Activated T-cell treated with anti-CD3 and anti-CD28 coated beads for 1 hour (primary cell): ENCODE results near the gene PPP2R5C.
"Not testable (repeated sequence)": the region's sequence is repeated elsewhere in the genome, so short reads cannot be mapped to it uniquely, and the experiment has no call there.

Experiments used
- DNase-seq: peaks from one replicate; pipeline ENCODE4 v3.0.0-alpha.2; 2020; ENCODE audit warnings: low read depth

The PPP2R5C gene

DNA sequence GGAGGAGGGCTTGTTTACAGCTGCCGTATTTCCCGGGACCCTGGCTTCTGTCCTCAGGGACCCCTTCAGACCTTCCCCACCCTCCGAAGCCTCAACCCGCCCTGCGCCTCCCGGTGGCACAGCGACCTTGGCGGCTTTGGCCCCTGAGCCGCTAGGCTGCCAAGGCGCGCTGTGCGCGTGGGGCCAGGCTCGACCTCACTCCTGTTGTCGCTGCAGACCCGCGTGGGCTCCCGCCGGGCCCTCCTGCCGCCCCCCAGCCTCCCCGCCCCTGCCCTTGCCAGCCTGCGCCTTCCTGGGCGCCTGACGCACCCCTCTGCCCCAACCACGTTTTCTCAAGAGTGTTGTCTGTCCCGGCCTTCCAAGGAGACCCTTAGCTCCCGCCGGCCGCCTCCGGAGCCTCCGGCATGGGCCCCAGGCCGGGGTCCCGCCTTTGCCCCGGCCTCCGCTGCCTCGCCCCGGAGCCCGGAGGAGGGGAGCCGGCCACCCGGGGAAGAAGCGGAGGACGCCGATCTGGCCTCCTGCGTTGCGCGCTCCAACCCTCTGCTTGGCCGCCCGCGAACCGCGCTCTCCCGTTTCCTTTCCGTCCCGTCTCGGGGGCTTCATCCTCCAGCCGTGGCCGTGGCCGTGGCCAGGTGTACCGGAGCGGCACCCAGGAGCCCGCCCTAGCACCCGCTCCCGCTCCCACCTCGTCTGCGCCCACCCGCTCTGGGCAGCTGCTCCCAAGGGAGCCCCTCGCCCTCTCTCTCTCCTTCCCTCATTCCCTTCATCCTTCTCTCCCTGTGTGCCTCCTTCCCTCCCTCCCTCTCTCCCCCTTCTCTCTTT lies 19.9 kb downstream of the PPP2R5C start:
- DNase-seq = no peak

DNA sequence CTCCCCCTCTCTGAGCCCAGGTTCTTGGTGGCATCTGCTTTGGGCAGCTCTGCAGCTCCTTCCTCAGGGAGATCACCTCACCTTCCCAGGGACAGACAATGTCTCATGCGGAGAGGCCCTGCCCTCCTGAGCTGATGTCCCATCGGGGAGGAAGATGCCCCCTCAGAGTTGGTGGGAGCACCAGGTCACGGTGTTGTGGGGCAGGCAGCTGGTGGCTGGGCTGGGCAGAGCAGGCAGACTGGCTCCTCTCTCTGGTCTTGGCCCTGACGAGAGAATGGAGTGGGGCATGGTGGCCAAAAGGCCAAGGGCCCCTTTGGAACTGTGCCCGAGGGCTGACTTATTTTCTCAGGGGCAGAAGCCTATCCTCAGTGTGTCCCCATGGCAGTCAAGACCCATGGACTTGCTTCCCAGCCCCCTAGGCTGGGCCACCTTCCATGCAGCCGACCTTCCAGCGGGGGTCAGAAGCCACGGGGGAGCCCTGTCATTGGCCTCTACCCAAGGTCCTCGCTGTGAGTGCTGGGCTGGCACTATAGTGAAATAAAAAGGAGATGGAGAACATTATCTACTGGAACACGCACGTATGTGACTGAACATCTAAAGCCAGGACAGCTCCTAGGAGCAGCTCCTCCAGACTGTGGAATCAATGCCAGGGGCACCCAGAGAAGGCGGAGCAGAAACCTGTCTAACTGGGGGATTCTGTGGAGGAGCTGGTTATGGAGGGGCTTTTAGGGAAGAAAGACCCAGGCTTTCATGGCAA lies 21.9 kb downstream of the PPP2R5C start:
- DNase-seq = no peak

DNA sequence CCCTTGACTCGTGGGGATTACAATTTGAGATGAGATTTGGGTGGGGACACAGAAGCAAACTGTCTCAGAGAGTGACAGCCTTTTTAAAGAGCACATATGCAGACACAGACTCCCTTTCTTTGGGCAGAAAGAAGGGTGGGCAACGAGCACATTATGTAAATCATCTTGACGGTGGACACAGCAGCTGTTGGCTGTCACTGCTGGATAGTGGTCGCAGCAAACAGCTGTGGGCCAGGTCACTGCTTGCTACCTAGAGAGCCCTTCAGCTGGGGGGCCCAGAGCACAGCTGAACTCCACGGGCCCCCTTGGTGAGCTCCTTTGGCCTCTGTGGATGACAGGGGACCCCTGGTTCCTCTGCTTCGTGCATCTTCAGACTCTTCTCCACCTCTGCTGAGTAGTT lies 23.1 kb downstream of the PPP2R5C start:
- no peak for DNase-seq

DNA sequence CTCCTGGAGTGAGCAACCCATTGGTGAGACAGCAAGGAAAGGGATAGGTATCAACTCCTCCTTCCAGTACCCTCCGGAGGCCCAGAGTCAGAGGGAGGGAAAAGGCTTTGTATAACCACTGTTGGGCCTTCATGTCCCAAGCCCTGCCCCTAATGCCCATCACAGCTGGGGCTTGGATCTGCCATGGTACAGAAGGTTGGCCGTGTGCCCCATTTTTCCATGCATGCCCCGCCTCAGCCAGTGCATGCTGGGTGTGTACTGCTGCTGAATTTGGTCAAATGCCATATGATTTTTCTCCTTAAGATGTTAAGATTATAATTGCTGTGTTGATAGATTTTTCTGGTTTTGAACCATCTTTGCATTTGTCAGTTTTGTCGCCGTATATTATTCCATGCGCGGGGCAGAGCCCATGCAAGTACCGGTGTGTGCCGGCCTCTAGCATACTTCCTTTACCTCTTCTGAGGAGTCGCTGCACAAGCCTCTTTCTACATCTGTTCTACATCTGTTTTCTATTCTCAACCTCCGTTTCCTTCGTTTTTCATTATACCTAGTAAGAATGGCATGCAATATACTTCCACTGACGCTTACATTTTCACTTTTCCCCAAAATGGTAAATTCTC lies 26.6 kb downstream of the PPP2R5C start:
- DNase-seq = no peak

DNA sequence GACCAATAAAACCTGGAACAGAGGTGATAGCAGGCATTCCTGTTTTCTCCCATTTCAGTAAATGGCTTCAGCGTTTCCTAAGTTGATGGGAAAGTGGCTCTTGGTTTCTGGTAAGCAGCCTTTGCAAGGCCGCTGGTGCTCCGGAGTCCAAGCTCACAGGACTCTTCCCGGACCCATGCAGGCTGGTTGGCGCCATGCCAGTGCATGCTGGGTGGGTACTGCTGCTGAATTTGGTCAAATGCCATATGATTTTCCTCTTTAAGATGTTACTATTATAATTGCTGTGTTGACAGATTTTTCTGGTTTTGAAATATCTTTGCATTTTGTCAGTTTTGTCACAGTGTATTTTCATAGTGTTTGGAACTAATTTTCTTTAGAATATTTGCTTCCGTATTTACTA lies 27.7 kb downstream of the PPP2R5C start:
- DNase-seq = no peak

DNA sequence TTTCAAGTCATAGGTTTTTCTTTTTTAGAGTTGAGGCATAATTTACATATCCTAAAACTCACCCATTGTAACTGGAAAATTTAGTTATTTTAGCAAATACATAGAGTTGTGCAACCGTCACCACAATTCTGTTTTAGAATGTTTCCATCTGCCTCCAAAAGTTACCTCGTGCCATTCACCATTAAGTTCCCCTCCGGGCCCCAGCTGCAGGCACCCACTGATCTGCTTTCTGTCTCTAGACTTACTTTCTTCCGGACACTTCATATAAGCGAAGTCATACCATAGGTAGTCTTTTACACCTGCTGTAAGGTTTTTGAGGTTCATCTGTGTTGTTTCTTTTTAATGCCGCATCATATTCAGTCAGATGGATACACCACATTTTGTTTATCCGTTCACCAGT lies 28.7 kb downstream of the PPP2R5C start:
- no peak for DNase-seq

DNA sequence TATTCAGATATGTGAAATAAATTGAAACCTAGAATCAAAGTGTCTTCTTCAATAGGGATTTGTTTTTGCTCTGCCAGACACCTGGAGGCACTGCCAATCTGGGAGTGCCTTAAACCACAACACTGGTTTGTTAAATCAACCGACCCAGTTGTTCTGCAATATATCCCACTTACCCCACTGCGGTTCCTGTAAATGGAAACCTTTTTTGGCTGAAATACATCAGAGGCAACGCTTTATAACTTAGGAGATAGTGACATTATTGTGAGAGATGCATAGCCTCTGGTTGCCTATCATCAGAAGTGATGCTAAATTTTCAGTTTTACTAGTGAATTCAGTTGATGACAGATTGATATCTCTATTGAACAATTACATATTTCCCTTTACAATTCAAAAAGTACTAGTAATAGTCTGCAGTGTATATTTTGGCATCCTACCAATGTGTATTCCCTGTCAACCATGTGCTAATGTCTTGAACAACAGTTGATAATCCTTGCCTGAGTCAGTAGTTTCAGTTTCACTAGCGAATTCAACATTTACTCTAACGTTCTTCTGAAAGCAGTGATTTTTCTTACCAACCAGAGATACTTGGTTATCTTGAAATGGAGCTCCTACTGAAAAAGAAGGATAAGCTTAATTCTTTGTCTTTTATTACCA lies 30.5 kb downstream of the PPP2R5C start:
- no peak for DNase-seq

DNA sequence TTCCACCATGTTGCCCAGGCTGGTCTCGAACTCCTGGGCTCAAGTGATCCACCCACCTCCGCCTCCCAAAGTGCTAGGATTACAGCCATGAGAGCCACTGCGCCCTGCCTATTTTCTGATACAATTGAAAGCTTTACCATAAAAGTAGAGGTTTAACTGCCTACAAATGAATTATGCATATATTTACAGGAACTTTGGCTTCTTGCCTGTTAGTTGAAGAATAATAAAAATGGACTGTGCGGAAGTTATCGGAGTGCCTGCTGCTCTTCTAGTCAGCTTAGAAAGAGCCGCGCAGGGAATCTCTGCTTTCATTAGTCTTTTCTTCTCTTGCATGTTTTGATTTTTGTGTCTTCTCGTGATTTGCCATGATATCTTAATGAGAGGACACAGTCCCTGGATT lies 34.5 kb downstream of the PPP2R5C start:
- DNase-seq = no peak

DNA sequence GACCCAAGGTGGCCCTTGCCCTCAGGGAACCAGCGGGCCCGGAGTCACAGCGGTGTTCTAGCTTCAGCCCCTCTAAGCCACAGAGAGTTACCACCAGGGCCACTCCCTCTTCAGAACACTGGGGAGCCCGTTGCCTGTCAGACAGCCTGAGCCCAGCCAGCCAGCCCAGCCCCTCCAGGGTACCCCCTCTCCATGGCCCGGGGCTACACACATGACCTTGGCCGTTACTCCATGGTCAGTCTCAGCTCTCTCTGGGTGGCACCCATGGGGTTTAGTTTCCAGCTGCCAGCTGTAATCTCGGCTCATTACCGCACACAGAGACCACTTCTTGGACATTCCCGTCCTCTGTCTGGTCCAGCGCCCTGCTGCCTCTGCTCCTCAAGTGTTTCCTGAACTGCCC lies 35.0 kb downstream of the PPP2R5C start:
- DNase-seq = no peak

DNA sequence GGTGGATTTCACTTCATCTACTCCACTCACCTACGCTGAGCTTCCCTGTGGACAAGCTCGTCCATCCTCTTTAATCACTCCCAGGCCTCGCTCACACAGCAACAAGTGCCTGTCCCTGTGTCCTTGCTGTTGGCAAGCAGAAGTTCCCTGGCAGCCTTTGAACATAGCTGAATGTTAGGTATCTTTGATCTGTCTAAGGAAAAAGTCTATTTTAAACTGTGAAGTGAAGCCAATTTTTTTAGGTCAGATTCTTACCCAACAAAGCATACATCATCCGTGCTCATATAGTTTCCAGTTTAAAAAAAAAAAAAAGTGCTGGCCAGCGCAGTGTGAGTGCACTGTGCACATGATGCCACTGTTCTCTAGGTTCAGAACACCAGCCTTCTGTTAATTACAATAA lies 36.3 kb downstream of the PPP2R5C start:
- DNase-seq = no peak

DNA sequence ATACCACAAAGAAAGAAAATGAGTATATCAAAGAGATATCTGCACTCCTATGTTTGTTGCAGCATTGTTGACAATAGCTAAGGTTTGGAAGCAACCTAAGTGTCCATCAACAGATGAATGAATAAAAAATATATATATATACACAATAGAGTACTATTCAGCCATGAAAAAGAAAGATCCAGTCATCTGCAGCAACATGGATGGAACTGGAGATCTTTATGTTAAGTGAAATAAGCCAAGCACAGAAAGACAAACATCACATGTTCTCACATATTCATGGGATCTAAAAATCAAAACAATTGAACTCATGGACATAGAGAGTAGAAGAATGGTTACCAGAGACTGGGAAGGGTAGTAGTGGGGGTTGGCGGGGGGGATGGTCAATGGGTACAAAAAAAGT lies 42.9 kb downstream of the PPP2R5C start:
- DNase-seq = not testable (repeated sequence)

DNA sequence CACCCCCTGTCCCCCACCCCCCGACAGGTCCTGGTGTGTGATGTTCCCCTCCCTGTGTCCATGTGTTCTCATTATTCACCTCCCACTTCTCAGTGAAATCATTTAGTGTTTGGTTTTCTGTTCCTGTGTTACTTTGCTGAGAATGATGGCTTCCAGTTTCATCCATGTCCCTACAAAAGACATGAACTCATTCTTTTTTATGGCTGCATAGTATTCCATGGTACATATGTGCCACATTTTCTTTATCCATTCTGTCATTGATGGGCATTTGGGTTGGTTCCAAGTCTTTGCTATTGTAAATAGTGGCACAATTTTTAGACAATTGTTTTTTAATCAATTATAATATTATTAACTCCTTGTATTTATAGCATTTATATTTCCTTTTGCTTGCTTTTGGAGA lies 44.7 kb downstream of the PPP2R5C start:
- not testable (repeated sequence) for DNase-seq

DNA sequence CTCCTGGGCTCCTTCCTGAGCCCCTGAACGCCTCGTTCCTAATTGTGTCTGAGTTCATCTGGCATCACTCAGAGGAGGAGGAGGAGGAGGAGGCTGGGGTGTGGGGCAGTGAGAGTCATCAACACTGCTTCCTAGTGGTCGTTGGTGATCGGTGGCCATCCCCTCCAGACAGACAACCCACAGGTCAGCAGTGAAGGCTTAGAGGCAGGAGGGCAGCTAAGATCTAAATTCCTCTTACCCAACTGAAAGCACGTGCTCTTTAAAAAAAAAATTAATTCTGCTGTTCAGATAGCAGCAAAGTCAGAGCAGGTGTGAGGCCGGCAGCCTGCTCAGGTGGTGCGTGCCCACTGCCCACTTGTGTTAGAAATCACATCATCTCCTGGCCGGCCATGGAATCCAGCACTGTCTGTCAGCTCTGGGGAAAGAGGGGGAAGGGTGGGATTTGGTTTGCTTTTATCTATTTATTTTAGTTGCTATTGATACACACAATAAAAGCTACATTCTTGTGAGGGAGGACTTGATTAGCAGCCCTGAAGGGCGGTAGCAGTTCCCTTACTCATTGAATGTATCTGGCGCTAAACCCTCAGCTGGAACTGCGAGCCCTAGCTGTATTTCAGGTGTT lies 46.6 kb downstream of the PPP2R5C start:
- no peak for DNase-seq

DNA sequence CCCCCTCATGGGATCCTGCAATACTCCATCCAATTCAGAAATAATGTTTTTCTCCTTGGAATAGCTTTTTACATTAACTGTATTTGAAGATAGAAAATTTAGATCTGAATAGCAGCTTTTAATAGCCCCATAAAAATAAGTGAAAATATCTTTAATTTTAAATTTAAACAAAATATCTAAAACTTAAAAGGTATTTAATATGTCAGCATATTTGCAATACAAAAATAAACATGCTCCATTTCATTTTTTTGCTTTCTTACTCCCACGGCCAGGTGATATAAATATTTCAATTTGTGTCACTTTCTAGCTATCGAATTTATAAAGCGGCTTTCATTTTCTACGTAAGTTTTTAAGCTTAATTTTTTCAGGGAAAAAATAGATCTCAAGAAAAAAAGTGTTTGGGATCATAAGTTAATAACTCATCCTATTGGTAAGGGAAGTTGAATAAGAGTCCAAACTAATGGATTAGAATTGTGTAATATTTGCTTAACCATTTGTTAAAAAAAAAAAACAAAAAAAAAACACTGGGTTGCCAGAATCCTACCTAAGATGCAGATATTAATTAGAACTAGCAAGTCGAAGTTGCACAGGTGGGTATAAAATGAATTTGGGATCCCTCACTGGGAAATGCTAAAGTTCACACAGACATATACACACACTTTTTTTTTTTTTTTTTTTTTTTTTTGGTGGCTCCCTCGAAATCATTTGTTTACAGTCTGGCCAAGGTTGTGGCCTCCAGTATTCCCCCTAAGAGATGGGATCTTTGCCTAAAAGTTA lies 47.6 kb downstream of the PPP2R5C start:
- DNase-seq = no peak

DNA sequence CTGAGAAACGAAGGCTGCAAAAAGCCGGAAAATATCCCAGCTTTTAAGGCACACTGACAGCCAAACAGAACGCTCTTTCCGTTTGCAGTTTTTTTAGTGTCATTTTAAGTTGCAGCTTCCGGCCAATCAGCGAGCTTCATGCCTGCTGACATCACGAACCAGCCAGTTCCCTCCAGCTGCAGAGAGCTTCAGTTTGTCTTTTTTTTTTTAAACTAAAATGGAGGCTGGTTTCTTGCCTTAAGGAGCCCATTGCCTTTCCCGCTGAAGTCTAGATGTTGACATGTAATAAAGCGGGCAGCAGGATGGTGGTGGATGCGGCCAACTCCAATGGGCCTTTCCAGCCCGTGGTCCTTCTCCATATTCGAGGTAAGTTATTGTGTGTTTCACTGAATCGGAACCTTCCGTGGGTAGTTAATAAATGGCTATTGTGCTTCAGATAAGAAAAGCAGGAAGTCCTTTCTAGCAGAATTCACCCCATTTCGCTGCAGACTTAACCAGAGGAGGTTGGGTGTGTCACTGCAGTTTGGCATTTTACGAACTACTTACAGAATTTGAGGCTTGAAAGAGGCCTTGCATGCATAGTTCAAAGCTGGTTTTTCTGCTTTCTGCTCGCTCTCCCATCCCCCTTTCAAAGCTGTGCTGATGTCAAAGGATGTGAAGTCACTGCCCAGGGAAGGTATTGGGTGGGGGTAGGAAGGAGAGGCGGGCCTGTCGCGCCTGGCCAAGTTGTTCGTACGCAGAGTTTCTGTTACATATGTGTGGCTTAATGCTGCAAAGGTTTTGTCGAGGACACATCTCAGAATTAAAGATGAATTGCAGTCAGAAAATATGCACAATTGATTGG lies 48.4 kb downstream of the PPP2R5C start:
- peak; percentile 59 for DNase-seq

DNA sequence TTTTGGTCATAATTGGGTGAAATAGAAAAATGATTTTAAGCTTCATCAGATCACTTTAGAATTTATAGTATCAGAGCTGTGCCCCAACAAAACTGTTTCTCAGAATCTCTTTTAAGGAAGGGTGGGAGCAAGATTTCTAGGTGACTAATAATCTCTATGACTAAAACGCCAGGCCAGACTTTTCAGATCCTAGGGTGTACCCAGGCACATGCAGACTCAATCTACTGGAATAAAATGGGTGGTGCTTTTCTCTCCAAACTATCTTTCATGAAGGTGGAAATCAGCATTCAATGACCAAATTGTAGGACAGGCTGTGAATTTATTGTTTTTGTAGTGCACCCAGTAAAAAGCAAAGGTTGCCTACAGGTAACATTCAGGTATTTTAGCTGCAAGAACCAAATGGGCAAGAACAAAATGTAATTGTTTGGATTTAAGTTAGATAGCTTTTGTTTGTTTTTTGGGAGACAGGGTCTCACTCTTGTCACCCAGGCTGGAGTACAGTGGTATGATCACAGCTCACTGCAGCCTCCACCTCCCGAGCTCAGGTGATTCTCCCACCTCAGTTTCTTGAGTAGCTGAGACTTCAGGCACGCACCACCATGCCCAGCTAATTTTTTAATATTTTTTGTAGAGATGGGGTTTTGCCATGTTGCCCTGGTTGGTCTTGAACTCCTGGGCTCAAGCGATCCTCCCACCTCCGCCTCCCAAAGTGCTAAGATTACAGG lies 49.5 kb downstream of the PPP2R5C start:
- DNase-seq = no peak

DNA sequence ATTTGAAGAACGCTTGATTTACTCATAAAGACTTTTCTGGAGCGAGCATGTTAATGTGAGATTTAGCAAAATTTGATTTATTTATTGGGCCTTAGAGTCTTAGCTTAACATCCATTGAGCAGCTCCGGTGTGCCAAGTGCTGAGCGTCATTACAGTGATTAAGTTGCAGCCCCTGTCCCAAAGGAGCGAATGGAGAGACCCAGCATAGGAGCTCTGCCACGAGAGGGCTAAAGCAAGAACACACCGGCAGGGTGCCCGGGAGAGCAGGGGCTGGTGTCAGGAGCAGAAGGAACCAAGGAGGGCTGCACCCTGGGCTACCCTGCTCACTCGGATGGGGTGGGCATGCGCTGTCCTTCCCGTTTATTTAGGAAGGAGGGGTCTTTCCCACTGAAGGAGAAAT lies 50.6 kb downstream of the PPP2R5C start:
- no peak for DNase-seq

DNA sequence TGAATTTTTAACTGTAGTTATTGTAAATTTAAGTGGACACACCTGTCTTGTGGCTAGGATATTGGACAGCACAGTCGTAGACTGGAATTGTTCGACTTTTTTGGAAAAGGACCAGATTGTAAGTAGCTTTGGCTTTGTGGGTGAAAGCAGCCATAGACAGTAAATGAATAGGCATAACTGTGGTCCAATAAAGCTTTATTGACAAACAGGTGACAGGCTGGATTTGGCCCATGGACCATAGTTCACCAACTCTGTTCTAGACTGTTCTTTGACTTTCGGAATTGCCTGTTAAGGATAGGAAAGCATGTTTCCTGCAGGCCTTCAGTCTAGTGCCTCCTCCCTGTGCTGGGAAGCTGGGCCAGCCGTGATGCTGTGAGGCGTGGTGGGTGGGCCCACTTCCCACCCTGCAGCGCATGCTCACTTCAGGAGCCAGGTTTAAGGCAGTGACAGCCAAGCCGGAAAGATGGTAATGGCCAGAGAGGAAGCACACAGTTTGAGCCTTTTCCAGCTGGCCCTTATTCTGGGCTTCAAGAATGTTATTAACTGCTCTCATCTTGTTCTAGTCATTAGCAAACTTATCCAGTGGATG lies 51.8 kb downstream of the PPP2R5C start:
- no peak for DNase-seq

DNA sequence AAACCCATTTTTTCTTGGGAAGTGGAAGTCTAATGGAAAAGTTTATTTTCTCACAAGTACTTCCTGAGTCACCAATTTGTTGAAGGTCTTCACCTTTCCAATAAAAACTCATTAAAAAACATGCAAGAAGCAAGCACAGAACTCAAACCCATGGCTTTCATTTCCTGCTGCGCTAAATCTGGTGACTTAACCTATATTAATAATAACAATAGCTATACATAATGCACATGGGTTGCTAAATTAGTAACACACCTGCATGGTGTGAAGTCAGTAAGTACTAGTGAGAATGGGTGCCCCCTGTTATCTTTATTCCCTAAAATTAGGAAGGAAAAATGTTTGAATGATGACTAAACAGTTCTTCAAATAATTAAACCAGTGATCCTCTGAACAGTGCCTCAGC lies 52.3 kb downstream of the PPP2R5C start:
- DNase-seq = no peak
